ENCODE measurements around the gene COPA.

DNA sequence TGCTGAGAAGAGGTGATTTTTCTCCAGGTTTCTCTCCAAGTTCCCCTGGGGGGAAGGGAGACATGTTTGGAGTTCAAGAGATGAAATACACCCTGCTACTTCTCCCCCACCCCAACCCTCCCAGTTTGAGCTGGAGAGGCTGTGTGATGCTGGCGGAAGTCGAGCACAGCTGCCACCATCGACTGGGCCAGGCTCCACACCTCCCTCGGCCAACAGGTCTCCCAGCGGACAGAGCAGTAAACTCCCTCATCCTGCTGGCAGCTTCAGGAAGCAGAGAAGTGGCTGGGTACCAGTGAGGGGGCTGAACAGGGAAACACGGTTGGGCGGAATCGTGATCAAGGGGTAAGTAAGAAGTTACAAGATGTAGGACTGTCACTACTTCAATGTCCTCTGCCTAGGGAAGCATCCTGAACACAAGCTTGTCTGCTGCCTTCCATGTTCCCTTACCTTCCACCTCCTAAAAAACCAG, 17.2 kb upstream of the COPA start:
- TF ChIP-seq GATA3 (IDR thresholded peaks at IDR 0.05; ENCODE audit: low read depth, low read length) (no peak), GATA2 (IDR thresholded peaks at IDR 0.05; ENCODE audit: low read depth, low read length) (no peak)

Measured in SH-SY5Y (cell line).